HG02970 (cell line): ENCODE results near the gene FAM131A.
"Not testable (repeated sequence)": the region's sequence is repeated elsewhere in the genome, so short reads cannot be mapped to it uniquely, and the experiment has no call there.

Experiments
- ATAC-seq: cut with Tn5 transposase; IDR thresholded peaks from one replicate; pipeline ENCODE4 v1.9.1; 2021; ENCODE audit warnings: mild to moderate bottlenecking, moderate library complexity, moderate number of reproducible peaks; ENCODE audit not compliant: unreplicated experiment, low FRiP score

FAM131A gene

GRCh38 chr3:184337981-184338380, 581 bp downstream of the FAM131A start:
- ATAC-seq, result no peak

- no peak for ATAC-seq
Measured at GRCh38 chr3:184338511-184338945, 1.1 kb downstream of the FAM131A start.

- ATAC-seq, result no peak
Measured at GRCh38 chr3:184339001-184339400, 1.6 kb downstream of the FAM131A start.

- ATAC-seq, result not testable (repeated sequence)
Measured at GRCh38 chr3:184339451-184340135, 2.2 kb downstream of the FAM131A start.

- no peak for ATAC-seq
Measured at GRCh38 chr3:184341925-184342324, 4.5 kb downstream of the FAM131A start.

- ATAC-seq, result no peak
Measured at GRCh38 chr3:184343200-184343876, 5.9 kb downstream of the FAM131A start.

GRCh38 chr3:184344579-184345316, 7.3 kb downstream of the FAM131A start:
- ATAC-seq, result no peak

- ATAC-seq, result no peak
Measured at GRCh38 chr3:184345317-184346144, 8.1 kb downstream of the FAM131A start.

GRCh38 chr3:184346480-184347190, 9.2 kb downstream of the FAM131A start:
- ATAC-seq, result no peak

GRCh38 chr3:184347321-184348056, 10.1 kb downstream of the FAM131A start:
- ATAC-seq, result no peak

GRCh38 chr3:184348057-184348382, 10.6 kb downstream of the FAM131A start:
- no peak for ATAC-seq

GRCh38 chr3:184349563-184350470, 12.4 kb downstream of the FAM131A start:
- ATAC-seq, result no peak

GRCh38 chr3:184350618-184351017, 13.2 kb downstream of the FAM131A start:
- no peak for ATAC-seq

GRCh38 chr3:184351511-184352148, 14.2 kb downstream of the FAM131A start:
- no peak for ATAC-seq

- ATAC-seq, result no peak
Measured at GRCh38 chr3:184352149-184352785, 14.9 kb downstream of the FAM131A start.

- no peak for ATAC-seq
Measured at GRCh38 chr3:184352897-184353545, 15.6 kb downstream of the FAM131A start.

GRCh38 chr3:184353546-184353941, 16.1 kb downstream of the FAM131A start:
- ATAC-seq, result no peak
